HG03575 (cell line): ENCODE data around the gene ERCC6.

ENCODE experiments used
- ATAC-seq: cut with Tn5 transposase; IDR thresholded peaks from one replicate; pipeline ENCODE4 v1.9.1; 2021; ENCODE audit not compliant: unreplicated experiment, insufficient number of reproducible peaks, low FRiP score; ENCODE audit errors: extremely low read depth

The ERCC6 gene

DNA sequence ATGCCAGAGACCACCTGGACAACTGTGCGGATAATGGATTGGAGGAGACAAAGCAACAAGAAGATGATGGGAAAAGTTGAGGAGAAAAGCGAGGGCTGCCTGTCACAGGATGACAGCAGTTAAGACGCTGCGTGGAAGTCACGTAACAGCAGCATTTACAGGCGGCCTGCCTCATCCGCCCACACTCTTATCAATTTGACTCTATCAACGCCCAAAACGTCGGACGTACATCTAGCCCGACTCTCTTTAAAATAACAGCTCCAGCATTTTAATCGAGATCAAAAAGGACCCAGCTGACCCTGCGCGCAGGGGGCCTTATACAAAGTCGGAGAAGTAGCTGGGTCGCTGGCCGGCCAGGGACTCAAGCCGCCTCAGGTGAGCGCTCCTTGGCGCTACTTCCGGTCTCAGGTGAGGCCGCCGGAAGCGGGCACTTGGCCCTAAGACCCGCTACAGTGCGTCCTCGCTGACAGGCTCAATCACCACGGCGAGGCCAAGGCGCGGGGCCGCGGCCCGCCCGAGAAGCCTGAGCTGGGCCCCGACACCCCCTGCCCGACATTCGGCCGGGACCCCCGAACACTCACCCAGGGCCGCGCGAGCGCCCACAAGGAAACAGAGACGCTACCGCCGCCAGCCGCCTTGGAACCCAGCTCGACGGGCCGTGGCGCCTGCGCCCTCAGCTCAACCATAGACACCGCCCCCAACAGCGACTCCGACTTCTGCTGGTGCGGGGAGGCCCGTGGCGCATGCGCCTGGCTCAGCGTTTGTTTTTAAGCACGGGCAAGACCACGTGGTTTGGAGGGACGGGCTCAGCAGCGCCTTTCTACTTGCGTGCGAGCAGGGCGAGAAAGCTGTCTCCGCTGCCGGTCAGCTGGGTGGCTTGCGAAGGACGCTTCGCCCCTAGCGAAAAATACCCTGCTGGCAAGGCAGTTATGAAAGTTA lies at the start of gene ERCC6:
Gene ERCC6 (minus strand): TSS at position 741 of the 939 bp plus-strand sequence.
- ATAC-seq: peak; percentile 32

DNA sequence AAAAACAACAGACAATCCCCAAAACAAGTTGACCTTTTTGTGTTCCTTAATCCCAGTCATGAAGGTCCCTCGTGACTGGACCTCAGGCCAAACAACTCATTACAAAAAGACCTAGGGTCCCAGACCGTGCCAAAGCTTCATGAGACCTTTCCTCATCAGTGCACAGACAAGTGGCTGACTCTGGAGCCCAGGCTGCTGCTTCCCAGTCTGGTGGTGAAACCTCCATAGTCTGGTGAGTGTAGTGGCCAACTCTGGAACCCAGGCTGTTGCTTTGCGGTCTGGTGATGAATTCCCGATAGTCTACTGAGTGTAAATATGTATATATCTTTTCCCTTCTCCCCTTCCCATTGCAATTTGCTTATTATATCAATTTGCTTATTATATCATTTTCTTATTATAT lies 49.1 kb upstream of the ERCC6 start:
- no peak for ATAC-seq

DNA sequence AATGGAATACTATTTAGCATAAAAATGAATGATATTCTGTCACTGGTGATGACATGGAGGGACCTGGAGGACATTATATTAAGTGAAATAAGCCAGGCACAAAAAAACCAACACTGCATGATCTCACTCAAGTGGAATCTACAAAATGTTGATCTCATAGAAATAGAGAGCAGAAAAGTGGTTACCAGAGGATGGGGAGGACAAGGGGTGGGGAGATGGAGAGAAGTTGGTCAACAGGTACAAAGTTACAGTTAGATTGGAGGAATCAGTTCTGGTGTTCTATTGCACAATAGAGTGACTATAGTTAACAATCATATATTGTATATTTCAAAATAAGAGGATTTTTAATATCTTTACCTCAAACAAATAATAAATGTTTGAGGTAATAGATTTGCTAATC lies 46.5 kb upstream of the ERCC6 start:
- no peak for ATAC-seq

DNA sequence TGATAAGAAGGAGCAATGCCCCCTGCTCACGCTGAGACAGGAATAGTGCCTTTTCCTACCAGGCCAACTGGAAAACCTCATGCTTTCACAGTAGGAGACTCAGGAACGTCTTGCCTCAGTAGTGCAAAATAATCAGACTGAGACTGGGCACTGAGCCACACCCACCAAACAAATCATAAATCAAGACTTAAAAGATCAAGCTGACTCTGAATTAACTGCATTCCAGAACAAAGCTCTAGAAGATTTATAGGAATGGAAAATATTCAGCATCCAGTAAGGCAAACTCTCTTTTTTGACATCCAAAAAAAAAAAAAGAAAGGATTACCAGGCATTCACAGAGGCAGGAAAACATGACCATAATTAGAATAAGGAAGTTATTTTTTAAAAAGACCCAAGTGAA lies 40.7 kb upstream of the ERCC6 start:
- no peak for ATAC-seq

DNA sequence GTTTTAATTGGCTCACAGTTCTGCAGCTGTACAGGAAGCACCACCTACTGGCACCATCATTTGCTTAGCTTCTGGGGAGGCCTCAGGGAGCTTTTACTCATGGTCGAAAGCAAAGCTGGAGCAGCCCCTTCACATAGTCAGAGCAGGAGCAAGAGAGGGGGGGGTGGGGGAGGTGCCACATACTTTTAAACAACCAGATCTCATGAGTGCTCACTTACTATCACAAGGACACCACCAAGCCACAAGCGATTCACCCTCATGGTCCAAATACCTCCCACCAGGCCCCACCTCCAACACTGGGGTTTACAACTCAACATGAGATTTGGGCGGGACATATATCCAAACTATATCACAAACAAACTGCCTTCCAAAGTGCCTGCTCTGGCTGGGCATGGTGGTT lies 39.5 kb upstream of the ERCC6 start:
- ATAC-seq: no peak

DNA sequence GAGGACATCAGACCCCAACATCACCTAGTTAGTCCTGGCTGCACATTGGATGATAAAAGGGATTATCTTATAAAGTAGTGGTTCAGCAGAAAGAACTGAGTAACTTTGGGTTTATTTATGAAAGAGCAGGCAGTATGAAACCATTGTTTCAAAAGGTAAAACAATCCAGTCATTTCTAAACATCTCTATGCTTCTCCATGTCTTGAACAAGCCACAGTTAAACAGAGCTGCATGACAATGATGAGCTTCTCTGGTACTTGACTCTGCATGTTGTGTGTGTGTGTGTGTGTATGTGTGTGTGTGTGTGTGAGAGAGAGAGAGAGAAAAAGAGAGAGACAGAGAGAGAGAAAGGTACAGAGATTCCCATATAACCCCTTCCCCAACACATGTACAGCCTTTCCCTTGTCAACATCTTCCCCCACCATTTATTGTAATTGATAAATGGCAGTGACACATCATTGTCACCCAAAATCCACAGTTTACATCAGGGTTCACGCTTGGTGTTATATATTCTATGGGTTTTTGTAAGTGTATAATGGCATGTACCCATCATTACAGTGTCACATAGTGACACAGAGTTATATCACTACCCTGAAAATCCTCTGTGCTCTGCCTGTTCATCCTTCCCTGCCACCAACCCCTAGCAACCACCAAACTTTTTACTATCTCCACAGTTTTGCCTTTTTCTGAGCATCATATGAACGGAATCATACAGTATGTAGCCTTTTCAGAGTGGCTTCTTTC lies 38.4 kb upstream of the ERCC6 start:
- ATAC-seq: no peak

DNA sequence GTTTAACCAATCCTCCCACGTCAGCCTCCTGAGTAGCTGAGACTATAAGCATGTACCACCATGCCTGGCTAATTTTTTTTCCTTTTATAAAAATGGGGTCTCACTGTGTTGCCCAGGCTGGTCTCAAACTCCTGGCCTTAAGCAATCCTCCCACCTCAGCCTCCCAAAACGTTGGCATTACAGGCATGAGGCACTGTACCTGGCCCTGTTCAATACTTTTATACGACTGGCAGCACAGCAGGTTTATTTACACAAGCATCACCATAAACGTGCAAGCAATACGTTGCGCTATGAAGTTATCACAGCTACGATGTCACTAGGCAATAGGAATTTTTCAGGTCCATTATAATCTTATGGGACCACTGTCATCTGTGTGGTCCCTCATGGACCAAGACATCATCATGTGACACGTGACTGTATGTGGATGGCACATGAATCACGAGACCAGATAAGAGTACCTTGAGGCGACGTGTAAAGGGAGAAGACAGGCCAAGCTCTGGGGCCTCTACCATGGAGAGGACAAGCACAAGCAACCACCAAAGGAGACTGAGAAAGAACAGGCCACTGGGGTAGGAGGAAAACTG lies 36.7 kb upstream of the ERCC6 start:
- ATAC-seq: no peak

DNA sequence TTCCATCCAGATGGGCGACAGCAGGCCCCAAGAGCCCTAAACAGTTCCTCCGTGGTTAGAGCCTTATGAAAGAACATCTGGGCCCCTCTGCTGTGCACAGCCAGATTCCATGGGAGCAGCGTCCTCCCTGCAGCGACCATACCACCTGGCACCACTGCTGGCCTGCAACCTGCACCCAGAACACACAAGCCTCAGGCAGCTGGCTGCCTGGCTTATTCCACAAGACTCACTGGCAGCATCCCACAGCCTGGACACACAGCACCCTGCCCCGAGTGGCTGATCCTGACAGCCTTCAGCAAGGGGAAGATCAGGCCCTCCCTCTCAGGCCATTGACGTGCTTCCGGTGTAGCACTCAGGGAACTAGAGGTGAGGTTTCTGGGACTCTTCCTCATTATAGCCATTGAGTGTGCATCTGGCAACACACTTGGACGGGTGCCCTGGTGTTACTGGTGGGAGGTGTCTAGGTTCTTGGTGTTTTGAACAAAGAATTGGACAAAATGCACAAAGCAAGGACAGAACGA lies 33.7 kb upstream of the ERCC6 start:
- no peak for ATAC-seq

DNA sequence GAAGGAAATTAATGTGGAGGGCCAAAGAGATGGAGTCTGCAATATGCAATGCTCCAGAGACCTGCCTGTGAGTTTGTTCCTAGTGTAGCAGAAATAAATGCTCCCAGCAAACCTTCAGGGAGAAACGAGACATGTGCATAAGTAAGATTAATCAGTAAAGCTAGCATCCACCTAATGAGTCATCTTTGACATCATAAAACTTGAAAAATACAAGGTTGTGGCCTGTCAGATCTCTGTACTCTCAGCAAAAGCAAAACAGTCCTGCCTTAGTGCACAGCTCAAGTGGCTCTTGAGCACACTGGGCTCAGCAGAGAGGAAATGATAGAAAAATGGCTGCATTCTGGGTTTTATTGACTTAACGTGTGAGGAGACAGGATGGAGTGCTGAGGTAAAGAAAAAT lies 32.5 kb upstream of the ERCC6 start:
- no peak for ATAC-seq

DNA sequence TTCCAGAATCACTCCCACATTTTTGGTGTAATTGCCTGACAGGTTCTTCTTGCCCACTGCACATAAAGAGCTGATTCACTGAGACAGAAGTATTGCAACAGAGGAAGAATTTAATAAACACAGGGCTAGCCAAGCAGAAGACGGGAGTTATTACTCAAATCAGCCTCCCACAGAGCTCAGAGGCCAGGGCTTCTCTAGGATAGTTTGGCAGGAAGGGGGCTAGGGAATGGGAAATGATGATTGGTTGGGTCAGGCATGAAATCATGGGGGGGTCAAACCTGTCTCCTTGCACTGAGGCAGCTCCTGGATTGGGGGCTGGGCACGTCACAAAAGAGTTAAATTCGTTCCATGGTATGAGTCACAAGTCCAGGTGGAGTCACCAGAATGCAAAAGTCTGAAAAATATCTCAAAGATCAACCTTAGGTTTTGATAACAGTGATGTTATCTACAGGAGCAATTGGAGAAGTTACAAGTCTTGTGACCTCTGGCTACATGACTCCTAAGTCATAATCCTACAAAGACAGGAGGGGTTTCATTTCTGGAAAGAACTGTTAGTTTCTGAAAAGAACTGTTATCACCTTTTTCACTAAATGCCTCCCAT lies 30.2 kb upstream of the ERCC6 start:
- ATAC-seq: no peak

DNA sequence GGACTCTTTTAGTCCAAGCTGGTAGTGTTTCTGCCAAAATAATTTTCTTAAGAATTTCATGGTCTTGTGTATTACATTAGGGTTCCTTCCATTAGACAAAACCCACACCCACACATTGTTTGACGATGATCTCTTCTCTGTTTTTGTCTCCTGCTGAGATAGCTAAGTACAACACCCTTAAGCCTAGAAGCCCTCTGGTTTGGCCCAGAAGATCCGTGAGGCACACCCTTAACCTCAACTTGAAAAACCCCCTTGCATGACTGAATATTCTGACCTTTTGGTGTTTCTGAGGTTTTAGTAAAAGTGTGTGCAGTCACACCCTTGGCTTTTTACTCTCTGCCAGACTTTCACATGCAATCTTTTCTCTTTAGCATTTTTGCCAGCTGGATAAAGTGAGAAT lies 29.3 kb upstream of the ERCC6 start:
- ATAC-seq: no peak

DNA sequence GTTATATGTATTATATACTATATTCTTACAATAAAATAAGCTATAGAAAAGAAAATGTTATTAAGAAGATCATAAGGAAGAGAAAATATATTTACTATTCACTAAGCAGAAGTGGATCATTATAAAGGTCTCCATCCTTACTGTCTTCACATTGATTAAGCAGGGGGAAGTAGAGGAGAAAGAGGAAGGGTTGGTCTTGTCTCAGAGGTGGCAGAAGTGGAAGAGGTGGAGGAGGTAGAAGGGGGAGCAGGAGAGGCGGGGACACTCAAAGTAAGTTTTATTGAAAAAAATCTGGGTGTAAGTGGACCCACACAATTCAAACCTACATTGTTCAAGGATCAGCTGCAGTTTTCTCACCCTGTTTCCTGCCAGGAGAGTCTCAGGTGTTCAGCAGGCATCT lies 28.9 kb upstream of the ERCC6 start:
- no peak for ATAC-seq

DNA sequence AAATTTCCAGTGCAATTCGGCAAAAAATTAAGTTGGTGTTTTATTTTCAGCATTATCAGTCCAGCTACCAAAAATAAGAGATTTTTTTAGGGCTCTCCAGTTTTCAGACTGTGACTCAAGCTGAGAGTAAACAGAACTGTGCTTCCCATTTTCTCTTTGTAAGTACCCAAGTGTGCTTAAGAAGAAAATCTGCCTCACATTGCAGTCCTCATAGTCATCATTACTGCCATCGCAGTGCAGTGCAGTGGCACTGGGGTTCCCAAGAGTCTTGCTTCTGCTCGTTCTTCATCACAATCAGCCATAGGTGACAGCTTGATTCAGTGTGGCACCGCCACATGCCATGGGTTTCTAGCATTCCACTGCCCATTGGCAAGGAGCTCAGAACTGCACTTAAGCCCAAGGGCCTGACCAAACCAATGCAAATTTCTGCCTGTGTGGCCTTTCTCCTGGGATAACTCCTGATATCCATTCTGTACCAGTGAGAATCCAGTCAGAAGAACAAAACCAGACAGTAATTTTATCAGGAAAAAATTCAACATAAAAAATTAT lies 25.6 kb upstream of the ERCC6 start:
- ATAC-seq: no peak

DNA sequence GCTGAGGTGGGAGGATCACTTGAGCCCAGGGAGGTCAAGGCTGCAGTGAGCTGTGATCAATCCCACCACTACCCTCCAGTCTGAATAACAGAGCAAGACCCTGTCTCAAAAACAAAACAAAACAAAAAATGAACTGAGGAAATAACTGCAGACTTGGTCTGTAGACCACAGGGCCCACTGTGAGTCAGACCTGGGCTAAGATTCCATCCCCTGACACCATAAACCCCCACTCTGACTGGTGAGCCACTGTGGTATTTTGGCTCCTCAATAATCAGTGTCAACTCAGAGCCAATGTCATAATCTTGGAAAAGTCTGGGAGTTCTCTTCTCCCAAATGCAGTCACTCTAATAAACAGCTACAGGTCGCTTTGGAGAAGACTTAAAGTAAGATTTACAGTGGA lies 24.0 kb upstream of the ERCC6 start:
- no peak for ATAC-seq

DNA sequence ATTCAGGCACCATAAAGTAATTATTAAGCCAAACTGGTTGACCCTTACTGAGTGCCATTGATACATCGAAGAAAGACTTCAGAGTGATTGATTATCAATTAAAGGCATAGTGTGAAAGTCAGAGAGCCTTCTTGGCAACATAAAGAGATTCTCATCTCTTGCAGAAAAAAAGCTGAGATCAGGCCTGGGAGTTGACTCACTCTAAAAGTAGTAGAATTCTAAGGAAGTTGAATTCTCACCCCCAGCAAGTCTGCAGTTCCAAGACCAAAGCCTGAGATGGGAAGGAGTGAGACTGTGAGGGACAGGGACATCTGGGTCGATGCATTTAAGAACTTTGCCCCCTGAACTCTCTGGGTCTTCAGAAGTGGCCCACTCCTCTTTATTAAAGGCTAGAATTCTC lies 21.6 kb upstream of the ERCC6 start:
- no peak for ATAC-seq

DNA sequence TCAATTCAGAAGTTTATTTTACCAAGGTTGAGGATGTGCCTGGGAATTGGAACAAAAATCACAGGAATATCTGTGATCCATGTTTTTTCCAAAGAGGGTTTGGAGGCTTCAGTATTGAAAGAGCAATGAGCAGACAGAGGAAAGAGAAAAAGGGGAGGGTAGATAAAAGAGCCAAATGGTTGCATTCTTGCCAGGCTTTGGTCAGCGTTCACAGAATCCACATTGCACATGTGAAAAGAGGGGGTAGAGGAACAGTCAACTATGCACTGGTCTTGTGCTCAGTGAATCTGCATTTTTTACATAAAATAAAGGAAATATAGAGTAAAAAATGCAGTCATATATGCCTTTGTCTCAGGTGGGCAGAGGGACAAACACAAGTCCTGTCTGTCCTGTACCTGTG lies 20.6 kb upstream of the ERCC6 start:
- no peak for ATAC-seq

DNA sequence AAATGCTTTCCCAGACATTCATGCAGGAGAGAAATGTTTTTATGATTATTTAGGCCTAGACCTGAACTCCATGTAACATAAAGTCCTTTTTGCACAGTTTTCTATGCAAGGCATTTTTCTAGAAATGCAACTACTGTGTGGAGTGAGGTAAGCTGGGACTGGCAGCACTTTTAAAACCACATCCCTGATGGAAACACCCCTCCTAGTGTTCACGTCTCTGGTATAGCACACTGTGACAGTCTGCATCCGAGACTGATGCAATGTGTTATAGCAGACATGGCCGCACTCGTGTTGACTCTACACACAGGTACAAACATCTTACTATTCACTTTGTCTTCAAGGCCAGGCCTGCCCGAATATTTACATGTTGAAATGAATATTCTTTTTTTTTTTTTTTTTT lies 19.3 kb upstream of the ERCC6 start:
- no peak for ATAC-seq

DNA sequence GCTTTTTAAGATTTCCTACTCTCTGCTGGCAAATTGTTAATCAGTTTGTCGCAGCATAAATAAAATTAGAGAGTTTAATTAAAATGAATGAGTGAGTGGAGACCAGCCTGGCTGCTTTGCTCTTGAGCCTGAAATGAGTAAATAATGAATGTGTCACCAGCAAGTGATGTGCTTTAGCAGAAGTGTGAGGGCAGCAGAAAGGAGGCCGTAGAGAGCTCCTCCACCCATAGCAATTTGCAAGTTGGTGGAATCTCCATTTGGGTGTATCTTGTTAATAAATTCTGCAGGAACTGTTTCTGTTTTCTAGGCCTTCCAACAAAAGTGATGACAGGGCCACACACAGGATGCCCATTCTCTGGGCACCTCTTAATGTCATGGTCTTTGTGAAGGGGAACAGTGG lies 18.8 kb upstream of the ERCC6 start:
- no peak for ATAC-seq

DNA sequence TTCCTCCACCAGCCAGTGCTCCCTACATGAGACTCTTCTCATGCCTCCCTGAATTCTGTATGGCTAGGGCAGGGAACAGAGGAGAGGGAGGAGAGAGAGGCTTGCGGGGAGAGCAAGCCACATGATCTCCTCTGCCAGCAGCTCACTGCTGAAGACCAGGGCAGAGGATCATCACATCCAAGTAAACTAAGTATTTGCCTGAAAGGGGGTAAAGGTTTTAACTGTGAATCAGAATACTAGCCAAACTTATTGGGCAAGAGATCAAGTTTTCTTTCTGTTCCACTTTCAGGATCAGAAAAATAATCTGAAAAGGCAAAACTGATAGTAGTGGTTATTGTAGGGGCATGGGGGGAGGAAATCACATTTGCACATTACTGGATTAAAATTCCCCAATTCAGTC lies 17.8 kb upstream of the ERCC6 start:
- ATAC-seq: no peak
